HepG2 (cell line): ENCODE measurements around the gene PAPPA. TPM values are rescaled to one million over a fixed set of nuclear protein-coding genes. Genes with fewer than 3 reads are reported as not detected.

Experiments used
- ATAC-seq: fragments of 200-7000 bp; cut with Tn5 transposase; 3 replicates; pipeline ENCODE4 v1.9.1; 2020; ENCODE audit warnings: mild to moderate bottlenecking, moderate library complexity
- BruUV-seq: library from RNA; stranded (reverse); fragments of 400-500 nt; replicated peaks from 2 replicates; lab custom pipeline; 2021; lab: Mats Ljungman, UMichigan
- CTCF ChIA-PET: fragments of 300-600 bp; formaldehyde crosslinking; extraction: SDS; loops from one replicate; lab custom pipeline; 2021; ENCODE audit warnings: low total read pairs, inconsistent platforms, low intra/inter-chr PET ratio; lab: Yijun Ruan, JAX
- POLR2A ChIA-PET: fragments of 350-600 bp; sonication (Branson Sonifier 250); formaldehyde crosslinking; loops from one replicate; lab custom pipeline; 2020; ENCODE audit warnings: antibody characterized with exemption, inconsistent platforms; lab: Yijun Ruan, JAX
- DNase-seq: peaks from one replicate; pipeline ENCODE4 v3.0.0-alpha.2; 2015; ENCODE audit warnings: low spot score
- FAIRE-seq: peaks from 3 replicates; lab custom pipeline; 2011; peaks lifted over from hg19 to GRCh38; lab: Jason Lieb, UNC
- H2AFZ ChIP-seq: one replicate; pipeline ENCODE4 v1.6.1; 2011; ENCODE audit warnings: low read length, inconsistent platforms
- H3K27ac ChIP-seq: fragments of 300-600 bp; 3 replicates; pipeline ENCODE4 v1.8.0; 2011; ENCODE audit warnings: mixed run types, mild to moderate bottlenecking, mixed read lengths, low read length, inconsistent platforms; ENCODE audit not compliant: insufficient read depth; ENCODE audit errors: extremely low read length
- H3K27me3 ChIP-seq, 2 experiments: fragments of 200-600 bp in 1 of 2; 2 replicates in 1 of 2; 3 replicates in 1 of 2; pipeline versions ENCODE4 v1.6.0 to v1.8.0; 2011; ENCODE audit warnings: low read length in 2 of 2, mild to moderate bottlenecking in 2 of 2, moderate library complexity in 2 of 2, inconsistent platforms in 1 of 2; ENCODE audit not compliant: insufficient read depth in 2 of 2, control insufficient read depth in 1 of 2
- H3K36me3 ChIP-seq, 2 experiments: fragments of 200-600 bp in 1 of 2; replicated peaks in 1 of 2; 2 replicates in 1 of 2; 3 replicates in 1 of 2; pipeline versions ENCODE4 v1.5.1 to v1.8.0; 2011; ENCODE audit warnings: low read length in 2 of 2, inconsistent platforms in 1 of 2; ENCODE audit not compliant: insufficient read depth in 2 of 2, control insufficient read depth in 1 of 2
- H3K4me1 ChIP-seq: 2 replicates; pipeline ENCODE4 v1.5.1; 2012; ENCODE audit warnings: low read length, inconsistent platforms; ENCODE audit not compliant: insufficient read depth
- H3K4me2 ChIP-seq: 2 replicates; pipeline ENCODE4 v1.6.0; 2011; ENCODE audit warnings: low read depth, low read length, inconsistent platforms
- H3K4me3 ChIP-seq, 3 experiments: fragments of 200-600 bp in 1 of 3; sonication (generic), shearing (Covaris generic) in 1 of 3; replicated peaks in 1 of 3; 2 replicates each; pipeline ENCODE4 v1.5.1; 2011 to 2016; ENCODE audit warnings: low read length in 3 of 3, inconsistent platforms in 2 of 3, low read depth in 2 of 3, mild to moderate bottlenecking in 2 of 3, control low read depth in 1 of 3, mixed read lengths in 1 of 3; ENCODE audit not compliant: insufficient read depth in 1 of 3
- H3K79me2 ChIP-seq: one replicate; pipeline ENCODE4 v1.6.1; 2011; ENCODE audit warnings: low read length, inconsistent platforms; ENCODE audit not compliant: insufficient read depth
- H3K9ac ChIP-seq: 2 replicates; pipeline ENCODE4 v1.6.0; 2011; ENCODE audit warnings: mild to moderate bottlenecking, low read depth, low read length, inconsistent platforms; ENCODE audit not compliant: insufficient read depth
- H3K9me3 ChIP-seq: 2 replicates; pipeline ENCODE4 v1.5.1; 2012; ENCODE audit warnings: mild to moderate bottlenecking, low read length
- H4K20me1 ChIP-seq: 2 replicates; pipeline ENCODE4 v1.6.0; 2011; ENCODE audit warnings: inconsistent platforms, mild to moderate bottlenecking, low read length, moderate library complexity; ENCODE audit not compliant: insufficient read depth
- ARID5B ChIP-seq: IDR thresholded peaks from 2 replicates; pipeline ENCODE4 v1.4.0; 2020; ENCODE audit warnings: mild to moderate bottlenecking, missing genetic modification reagents
- CEBPB ChIP-seq: IDR thresholded peaks from 2 replicates; pipeline ENCODE4 v1.6.1; 2011; ENCODE audit warnings: low read depth, low read length, improper control_type of control experiment, borderline replicate concordance
- CEBPG ChIP-seq: IDR thresholded peaks from 2 replicates; pipeline ENCODE4 v1.6.1; 2016
- DZIP1 ChIP-seq: sonication (generic); formaldehyde crosslinking; IDR thresholded peaks from 2 replicates; pipeline ENCODE4 v1.5.0; 2020; ENCODE audit warnings: mild to moderate bottlenecking, missing genetic modification reagents
- FOXP1 ChIP-seq, 2 experiments: fragments of 450-650 bp in 1 of 2; IDR thresholded peaks; 2 replicates each; pipeline ENCODE4 v1.6.1; 2017 to 2018; ENCODE audit warnings: antibody characterized with exemption in 1 of 2
- HMG20A ChIP-seq: IDR thresholded peaks from 2 replicates; pipeline ENCODE4 v1.6.1; 2016; ENCODE audit warnings: borderline replicate concordance
- MAX ChIP-seq: IDR thresholded peaks from 2 replicates; pipeline ENCODE4 v1.6.1; 2012; ENCODE audit warnings: inconsistent platforms
- SAP130 ChIP-seq: IDR thresholded peaks from 2 replicates; pipeline ENCODE4 v1.6.1; 2016; ENCODE audit warnings: low read depth
- SOX13 ChIP-seq, 3 experiments: fragments of 450-650 bp in 1 of 3; sonication (generic) in 1 of 3; formaldehyde crosslinking in 1 of 3; IDR thresholded peaks in 2 of 3; conservative IDR thresholded peaks in 1 of 3; 2 replicates each; pipeline versions ENCODE4 v1.5.0 to v1.6.1; 2016 to 2020; ENCODE audit warnings: antibody characterized with exemption in 1 of 3, mild to moderate bottlenecking in 1 of 3, missing compliant biosample characterization in 1 of 3, missing genetic modification reagents in 1 of 3, moderate library complexity in 1 of 3
- SOX5 ChIP-seq: IDR thresholded peaks from 2 replicates; pipeline ENCODE4 v1.6.1; 2016; ENCODE audit warnings: borderline replicate concordance
- SOX6 ChIP-seq, 2 experiments: fragments of 450-650 bp in 1 of 2; sonication (generic) in 1 of 2; formaldehyde crosslinking in 1 of 2; IDR thresholded peaks; 2 replicates each; pipeline versions ENCODE4 v1.4.0 to v1.6.1; 2017 to 2020; ENCODE audit warnings: antibody characterized with exemption in 1 of 2, mild to moderate bottlenecking in 1 of 2, missing genetic modification reagents in 1 of 2
- STAG1 ChIP-seq: sonication (generic); formaldehyde crosslinking; IDR thresholded peaks from 2 replicates; pipeline ENCODE4 v1.4.0; 2020; ENCODE audit warnings: missing genetic modification reagents
- TFAP4 ChIP-seq: sonication (generic); IDR thresholded peaks from 2 replicates; pipeline ENCODE4 v1.6.1; 2016; ENCODE audit warnings: low read depth, borderline replicate concordance
- TGIF2 ChIP-seq: IDR thresholded peaks from 2 replicates; pipeline ENCODE4 v1.6.1; 2016; ENCODE audit warnings: control low read depth, missing compliant biosample characterization
- ZNF143 ChIP-seq: sonication (generic); formaldehyde crosslinking; IDR thresholded peaks from 2 replicates; pipeline ENCODE4 v1.4.0; 2020; ENCODE audit warnings: missing genetic modification reagents
- ZNF792 ChIP-seq: IDR thresholded peaks from 2 replicates; pipeline ENCODE4 v1.6.1; 2016
- WGBS: methylation state at CpG from one replicate; pipeline ENCODE4 v1.1.6; 2017; ENCODE audit warnings: low lambda C conversion rate; 5-methylcytosine and 5-hydroxymethylcytosine counted together
- in situ Hi-C: cut with HindIII; loops from 2 replicates; pipeline ENCODE4 v1.10.0; 2017; ENCODE audit warnings: low pct_unique_long_range_greater_than_20kb; ENCODE audit not compliant: extremely low pct_ligation_motif_present
- intact Hi-C: fragments of 100-400 bp; cut with micrococcal nuclease; formaldehyde crosslinking; loops from one replicate; pipeline ENCODE4 v1.10.0; 2022; ENCODE audit not compliant: unreplicated experiment
- polyA plus RNA-seq, 8 experiments: library from polyadenylated mRNA; depleted of rRNA in 3 of 8; stranded (reverse) in 7 of 8; unstranded in 1 of 8; fragments of >200 nt; fragmentation: Illumina TruSeq in 4 of 8; extraction: Trizol in 4 of 8; gene quantifications; 2 replicates each; pipeline versions ENCODE4 v1.2.1 to v1.2.3, GENCODE V29; 2011 to 2016; ENCODE audit warnings: low read depth in 4 of 8, missing spikeins in 1 of 8, mixed read lengths in 1 of 8; ENCODE audit not compliant: insufficient read depth in 1 of 8
- total RNA-seq, 5 experiments: library from RNA; depleted of rRNA; stranded (reverse); fragments of >200 nt; fragmentation: Illumina TruSeq; extraction: Trizol; gene quantifications; 2 replicates each; pipeline ENCODE4 v1.2.3, GENCODE V29; 2016; ENCODE audit warnings: low read depth in 1 of 5

PAPPA gene
- total and polyA plus RNA-seq, 2 of the 13 experiments (the other 11 are each of a cell fraction or from before 2014, with no cell fraction given), result 0.09 to 0.11 TPM

- intact Hi-C loops (no loop called here), in situ Hi-C loops (loop anchor here (25.0 kb wide), 1 partner anchor 220 kb away; no protein-coding TSS in a partner anchor)
- H3K9ac ChIP-seq, result no peak overlapping the region
- H3K79me2 ChIP-seq, result no peaks in the 10 kb centered on the region
- POLR2A ChIA-PET, result no interaction called here
- TF ChIP-seq SOX6 (IDR thresholded peaks at IDR 0.05) (no peak), SOX6 (CRISPR knock-in tag; IDR thresholded peaks at IDR 0.05) (peak; percentile 42; the same call in 1 of the 2 replicates), ZNF792 (CRISPR knock-in tag) (peak; percentile 41; the same call in 1 of the 2 replicates), DZIP1 (no peak), MAX (peak; percentile 39; the same call in 1 of the 2 replicates), TGIF2 (CRISPR knock-in tag) (peak; percentile 36; the same call in 1 of the 2 replicates), CEBPG (0 out of 2 replicates have a peak, but pooled peaks have one; percentile 8), CEBPB (peak; percentile 45; the same call in 1 of the 2 replicates), SAP130 (CRISPR knock-in tag) (peak; percentile 30; the same call in 1 of the 2 replicates), FOXP1 (IDR thresholded peaks at IDR 0.05) (no peak), FOXP1 (CRISPR knock-in tag; IDR thresholded peaks at IDR 0.05) (0 out of 2 replicates have a peak, but pooled peaks have one; percentile 20), ZNF143 (CRISPR knock-in tag) (no peak), HMG20A (CRISPR knock-in tag) (peak; percentile 45; the same call in 1 of the 2 replicates), SOX5 (CRISPR knock-in tag) (peak; percentile 85), SOX13 (IDR thresholded peaks at IDR 0.05) (no peak), SOX13 (CRISPR knock-in tag; conservative IDR thresholded peaks at IDR 0.05 in 1 of 2, IDR thresholded peaks at IDR 0.05 in 1 of 2) (peak in 1 of 2 experiments; percentile 75; a peak in 2 of 4 replicates), ARID5B (CRISPR knock-in tag) (0 out of 2 replicates have a peak, but pooled peaks have one; percentile 37), STAG1 (CRISPR knock-in tag) (no peak), TFAP4 (peak; percentile 30; the same call in 1 of the 2 replicates)
- H2AFZ ChIP-seq, result no peak overlapping the region
- no peaks in the 10 kb centered on the region for H3K36me3 ChIP-seq
- ATAC-seq, result peak; percentile 56
- no peaks in the 10 kb centered on the region for H3K9me3 ChIP-seq
- H3K4me1 ChIP-seq, result peaks cover 52% of the 10 kb centered on the region
- no peak for FAIRE-seq
- peak; percentile 45 for DNase-seq
- H3K4me3 ChIP-seq, result no peak overlapping the region
- peaks cover 1 to 19% of the 10 kb centered on the region in 2 experiments; a peak in 4 of 5 replicates for H3K27me3 ChIP-seq
- H3K4me2 ChIP-seq, result no peak overlapping the region
- no peak overlapping the region for H3K27ac ChIP-seq
- CTCF ChIA-PET, result no interaction called here
- BruUV-seq, result no TSS peak
- H4K20me1 ChIP-seq, result no peaks in the 10 kb centered on the region
- 20% methylated on average over 1 of the region's 1 CpG for WGBS
These were observed 188.5 kb downstream of the PAPPA start for GRCh38 chr9:116342061-116342460.
